H9 (cell line): ENCODE results near the gene MRPL17. TPM values are rescaled to one million over a fixed set of nuclear protein-coding genes. Genes with fewer than 3 reads are reported as not detected.

Experiments
- DNase-seq: peaks from one replicate; pipeline ENCODE4 v3.0.0-alpha.2; 2017
- H2AFZ ChIP-seq: one replicate; pipeline ENCODE4 v1.6.1; 2013; ENCODE audit warnings: mild to moderate bottlenecking, low read length, control low read depth, moderate library complexity
- H2AK5ac ChIP-seq: 2 replicates; pipeline ENCODE4 v1.6.1; 2013; ENCODE audit warnings: low read length, control low read depth, mixed read lengths; ENCODE audit not compliant: insufficient read length
- H2BK120ac ChIP-seq: one replicate; pipeline ENCODE4 v1.6.1; 2013; ENCODE audit warnings: low read depth, mild to moderate bottlenecking, low read length, control low read depth, inconsistent platforms; ENCODE audit not compliant: poor library complexity, severe bottlenecking
- H2BK12ac ChIP-seq: 2 replicates; pipeline ENCODE4 v1.6.1; 2013; ENCODE audit warnings: low read length, control low read depth, mixed read lengths, low read depth; ENCODE audit not compliant: insufficient read length
- H2BK15ac ChIP-seq: 2 replicates; pipeline ENCODE4 v1.6.1; 2013; ENCODE audit warnings: low read depth, low read length, control low read depth
- H2BK20ac ChIP-seq: one replicate; pipeline ENCODE4 v1.6.1; 2013; ENCODE audit warnings: low read depth, mild to moderate bottlenecking, low read length, control low read depth, inconsistent platforms; ENCODE audit not compliant: poor library complexity, severe bottlenecking
- H2BK5ac ChIP-seq: 2 replicates; pipeline ENCODE4 v1.6.1; 2013; ENCODE audit warnings: low read length, control low read depth, mixed read lengths; ENCODE audit not compliant: insufficient read length
- H3K14ac ChIP-seq: 2 replicates; pipeline ENCODE4 v1.6.1; 2013; ENCODE audit warnings: low read length, control low read depth; ENCODE audit not compliant: insufficient read depth
- H3K18ac ChIP-seq: 2 replicates; pipeline ENCODE4 v1.6.1; 2013; ENCODE audit warnings: low read depth, mild to moderate bottlenecking, mixed read lengths, low read length, control low read depth; ENCODE audit not compliant: insufficient read length
- H3K23ac ChIP-seq: 2 replicates; pipeline ENCODE4 v1.6.1; 2013; ENCODE audit warnings: low read length, control low read depth, mixed read lengths, low read depth; ENCODE audit not compliant: insufficient read length
- H3K23me2 ChIP-seq: 2 replicates; pipeline ENCODE4 v1.6.1; 2013; ENCODE audit warnings: low read depth, mild to moderate bottlenecking, mixed read lengths, low read length, control low read depth; ENCODE audit not compliant: insufficient read length, poor library complexity, severe bottlenecking
- H3K27ac ChIP-seq: 2 replicates; pipeline ENCODE4 v1.5.1; 2013; ENCODE audit warnings: low read length, control low read depth, mixed read lengths, low read depth; ENCODE audit not compliant: insufficient read length
- H3K27me3 ChIP-seq: 2 replicates; pipeline ENCODE4 v1.6.1; 2013; ENCODE audit warnings: low read length, control low read depth, inconsistent platforms; ENCODE audit not compliant: insufficient read depth
- H3K4ac ChIP-seq: 2 replicates; pipeline ENCODE4 v1.6.1; 2013; ENCODE audit warnings: low read depth, mild to moderate bottlenecking, control low read depth, inconsistent platforms, low read length, moderate library complexity
- H3K4me1 ChIP-seq: 2 replicates; pipeline ENCODE4 v1.6.1; 2013; ENCODE audit warnings: low read length, control low read depth, inconsistent platforms; ENCODE audit not compliant: insufficient read depth
- H3K4me2 ChIP-seq: 2 replicates; pipeline ENCODE4 v1.6.1; 2013; ENCODE audit warnings: low read length, control low read depth, mixed read lengths; ENCODE audit not compliant: insufficient read length, insufficient read depth
- H3K56ac ChIP-seq: 2 replicates; pipeline ENCODE4 v1.6.1; 2013; ENCODE audit warnings: low read depth, mild to moderate bottlenecking, mixed read lengths, low read length, control low read depth; ENCODE audit not compliant: insufficient read length
- H3K79me1 ChIP-seq: 2 replicates; pipeline ENCODE4 v1.6.1; 2013; ENCODE audit warnings: low read depth, mild to moderate bottlenecking, moderate library complexity, low read length, control low read depth, inconsistent platforms; ENCODE audit not compliant: insufficient read depth, poor library complexity, severe bottlenecking
- H3K79me2 ChIP-seq: 2 replicates; pipeline ENCODE4 v1.6.1; 2013; ENCODE audit warnings: low read length, control low read depth, inconsistent platforms; ENCODE audit not compliant: insufficient read depth
- H3K9ac ChIP-seq: 2 replicates; pipeline ENCODE4 v1.6.1; 2013; ENCODE audit warnings: low read length, control low read depth, mixed read lengths; ENCODE audit not compliant: insufficient read length; ENCODE audit errors: extremely low read depth
- H3K9me3 ChIP-seq: one replicate; pipeline ENCODE4 v1.6.1; 2013; ENCODE audit warnings: low read depth, low read length, inconsistent platforms; ENCODE audit not compliant: control insufficient read depth
- H3T11ph ChIP-seq: one replicate; pipeline ENCODE4 v1.6.1; 2013; ENCODE audit warnings: mild to moderate bottlenecking, low read length, control low read depth, inconsistent platforms
- H4K20me1 ChIP-seq: one replicate; pipeline ENCODE4 v1.6.1; 2013; ENCODE audit not compliant: control insufficient read depth, insufficient read length, insufficient read depth
- H4K5ac ChIP-seq: 2 replicates; pipeline ENCODE4 v1.6.1; 2013; ENCODE audit warnings: low read depth, mild to moderate bottlenecking, mixed read lengths, low read length, control low read depth; ENCODE audit not compliant: insufficient read length
- H4K8ac ChIP-seq: replicated peaks from 2 replicates; pipeline ENCODE4 v1.6.1; 2013; ENCODE audit warnings: low read length, control low read depth, mixed read lengths, low read depth; ENCODE audit not compliant: insufficient read length
- H4K91ac ChIP-seq: 2 replicates; pipeline ENCODE4 v1.6.1; 2013; ENCODE audit warnings: low read depth, mild to moderate bottlenecking, moderate library complexity, mixed read lengths, low read length, control low read depth; ENCODE audit not compliant: insufficient read length
- H3K27ac Mint-ChIP-seq, 3 experiments: 2 replicates in 2 of 3; 3 replicates in 1 of 3; pipeline ENCODE4 v1.8.0; 2020 to 2021; ENCODE audit warnings: mixed read lengths in 3 of 3, mild to moderate bottlenecking in 1 of 3, moderate library complexity in 1 of 3
- H3K27me3 Mint-ChIP-seq: 2 replicates; pipeline ENCODE4 v1.8.0; 2021; ENCODE audit warnings: low read depth, mild to moderate bottlenecking, moderate library complexity, mixed read lengths
- H3K36me3 Mint-ChIP-seq, 3 experiments: 2 replicates in 2 of 3; 3 replicates in 1 of 3; pipeline ENCODE4 v1.8.0; 2020 to 2021; ENCODE audit warnings: low read depth in 3 of 3, mixed read lengths in 3 of 3; ENCODE audit not compliant: insufficient read depth in 1 of 3
- H3K4me1 Mint-ChIP-seq, 2 experiments: 2 replicates each; pipeline ENCODE4 v1.8.0; 2020; ENCODE audit warnings: mixed read lengths in 2 of 2
- H3K4me3 Mint-ChIP-seq, 2 experiments: 2 replicates in 1 of 2; 3 replicates in 1 of 2; pipeline ENCODE4 v1.8.0; 2020 to 2021; ENCODE audit warnings: mild to moderate bottlenecking in 2 of 2, mixed read lengths in 2 of 2, moderate library complexity in 1 of 2
- H3K9me3 Mint-ChIP-seq, 2 experiments: 2 replicates in 1 of 2; 3 replicates in 1 of 2; pipeline ENCODE4 v1.8.0; 2020; ENCODE audit warnings: mild to moderate bottlenecking in 2 of 2, mixed read lengths in 2 of 2, moderate library complexity in 1 of 2
- WGBS: extraction: QIAGEN DNeasy Blood & Tissue Kit; methylation state at CpG from one replicate; pipeline ENCODE4 v1.1.7; 2013; ENCODE audit warnings: missing lambda C conversion rate, low lambda C conversion rate, mixed read lengths; ENCODE audit not compliant: insufficient read length; ENCODE audit errors: extremely low coverage; 5-methylcytosine and 5-hydroxymethylcytosine counted together
- total RNA-seq: library from RNA; stranded (reverse); gene quantifications from 2 replicates; pipeline ENCODE4 v1.2.1, GENCODE V29; 2021
- TF ChIP-seq, protein P1 (sequence below): fragments of 200-600 bp; sonication (generic); conservative IDR thresholded peaks from 3 replicates; pipeline ENCODE4 v1.8.0; 2021; ENCODE audit warnings: antibody characterized with exemption, mild to moderate bottlenecking

MRPL17 gene
- total RNA-seq, 1 experiment from 2014 or later = 75.5 TPM

DNA sequence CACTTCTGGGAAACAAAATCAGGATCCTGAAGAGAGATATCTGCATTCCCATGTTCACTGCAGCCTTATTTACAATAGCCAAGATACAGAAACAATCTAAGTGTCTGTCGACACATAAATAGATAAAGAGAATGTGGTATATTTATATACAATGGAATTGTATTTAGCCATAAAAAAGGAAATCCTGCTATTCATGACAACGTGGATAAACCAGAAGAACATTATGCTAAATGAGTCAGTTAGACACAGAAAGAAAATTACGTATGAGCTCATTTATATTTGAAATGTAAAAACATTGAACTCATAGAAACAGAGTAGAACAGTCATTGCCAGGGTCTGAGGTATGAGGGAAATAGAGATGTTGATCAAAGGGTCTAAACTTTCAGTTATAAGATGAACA, 6.1 kb downstream of the MRPL17 start:
- H2BK20ac ChIP-seq = no peak overlapping the region
- H3K9ac ChIP-seq = no peak overlapping the region
- no peak overlapping the region for H2AFZ ChIP-seq
- H4K91ac ChIP-seq = no peak overlapping the region
- no peaks in the 10 kb centered on the region for H3K27me3 ChIP-seq
- H3K18ac ChIP-seq = no peak overlapping the region
- H4K20me1 ChIP-seq = no peaks in the 10 kb centered on the region
- H3K27ac ChIP-seq = no peak overlapping the region
- H3K9me3 ChIP-seq = no peaks in the 10 kb centered on the region
- no peak overlapping the region for H3K4me2 ChIP-seq
- no peak overlapping the region for H2BK5ac ChIP-seq
- H3K23me2 ChIP-seq = peaks cover under 1% of the 10 kb centered on the region
- no peak overlapping the region for H3T11ph ChIP-seq
- no peak overlapping the region for H4K5ac ChIP-seq
- no peak overlapping the region for H3K56ac ChIP-seq
- peaks cover 2% of the 10 kb centered on the region; the same call in 1 of the 2 replicates for H3K79me2 ChIP-seq
- WGBS = no CpG with 5 or more reads among the region's 3 CpGs
- H3K27me3 Mint-ChIP-seq = 0 out of 2 replicates have a peak, but pooled peaks cover 2% of the 10 kb centered on the region
- no peak overlapping the region for H3K4me3 Mint-ChIP-seq
- H3K79me1 ChIP-seq = peaks cover 2% of the 10 kb centered on the region
- TF ChIP-seq, protein P1, sequence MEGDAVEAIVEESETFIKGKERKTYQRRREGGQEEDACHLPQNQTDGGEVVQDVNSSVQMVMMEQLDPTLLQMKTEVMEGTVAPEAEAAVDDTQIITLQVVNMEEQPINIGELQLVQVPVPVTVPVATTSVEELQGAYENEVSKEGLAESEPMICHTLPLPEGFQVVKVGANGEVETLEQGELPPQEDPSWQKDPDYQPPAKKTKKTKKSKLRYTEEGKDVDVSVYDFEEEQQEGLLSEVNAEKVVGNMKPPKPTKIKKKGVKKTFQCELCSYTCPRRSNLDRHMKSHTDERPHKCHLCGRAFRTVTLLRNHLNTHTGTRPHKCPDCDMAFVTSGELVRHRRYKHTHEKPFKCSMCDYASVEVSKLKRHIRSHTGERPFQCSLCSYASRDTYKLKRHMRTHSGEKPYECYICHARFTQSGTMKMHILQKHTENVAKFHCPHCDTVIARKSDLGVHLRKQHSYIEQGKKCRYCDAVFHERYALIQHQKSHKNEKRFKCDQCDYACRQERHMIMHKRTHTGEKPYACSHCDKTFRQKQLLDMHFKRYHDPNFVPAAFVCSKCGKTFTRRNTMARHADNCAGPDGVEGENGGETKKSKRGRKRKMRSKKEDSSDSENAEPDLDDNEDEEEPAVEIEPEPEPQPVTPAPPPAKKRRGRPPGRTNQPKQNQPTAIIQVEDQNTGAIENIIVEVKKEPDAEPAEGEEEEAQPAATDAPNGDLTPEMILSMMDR = no peak
- no peak overlapping the region for H3K27ac Mint-ChIP-seq
- no peak overlapping the region for H2AK5ac ChIP-seq
- no peak overlapping the region for H2BK12ac ChIP-seq
- no peak overlapping the region for H2BK120ac ChIP-seq
- no peak overlapping the region for H4K8ac ChIP-seq
- H3K36me3 Mint-ChIP-seq = peaks cover 11 to 28% (median 20%) of the 10 kb centered on the region in 3 experiments; a peak in 6 of 7 replicates
- peaks cover 2% of the 10 kb centered on the region for H3K4me1 ChIP-seq
- no peak overlapping the region for H3K23ac ChIP-seq
- no peak overlapping the region for H3K4ac ChIP-seq
- no peaks in the 10 kb centered on the region for H3K9me3 Mint-ChIP-seq
- H2BK15ac ChIP-seq = no peak overlapping the region
- no peak for DNase-seq
- no peak overlapping the region for H3K14ac ChIP-seq
- H3K4me1 Mint-ChIP-seq = peaks cover 8% of the 10 kb centered on the region in 2 experiments
